Fibroblast of mammary gland (primary cell): ENCODE results near the gene NR1H3.
"Not testable (repeated sequence)": the region's sequence is repeated elsewhere in the genome, so short reads cannot be mapped to it uniquely, and the experiment has no call there.

Experiments used
- DNase-seq: peaks from one replicate; pipeline ENCODE4 v3.0.0-alpha.2; 2010; ENCODE audit warnings: low read depth
- H3K4me3 ChIP-seq: 2 replicates; pipeline ENCODE4 v1.5.1; 2011; ENCODE audit warnings: low read depth, mild to moderate bottlenecking, low read length, moderate library complexity; ENCODE audit not compliant: control insufficient read depth
- TF ChIP-seq, protein P1 (sequence below): conservative IDR thresholded peaks from 2 replicates; pipeline ENCODE4 v1.5.1; 2011; ENCODE audit warnings: low read depth, low read length, inconsistent platforms; ENCODE audit not compliant: control insufficient read depth, insufficient read depth

NR1H3 gene

DNA sequence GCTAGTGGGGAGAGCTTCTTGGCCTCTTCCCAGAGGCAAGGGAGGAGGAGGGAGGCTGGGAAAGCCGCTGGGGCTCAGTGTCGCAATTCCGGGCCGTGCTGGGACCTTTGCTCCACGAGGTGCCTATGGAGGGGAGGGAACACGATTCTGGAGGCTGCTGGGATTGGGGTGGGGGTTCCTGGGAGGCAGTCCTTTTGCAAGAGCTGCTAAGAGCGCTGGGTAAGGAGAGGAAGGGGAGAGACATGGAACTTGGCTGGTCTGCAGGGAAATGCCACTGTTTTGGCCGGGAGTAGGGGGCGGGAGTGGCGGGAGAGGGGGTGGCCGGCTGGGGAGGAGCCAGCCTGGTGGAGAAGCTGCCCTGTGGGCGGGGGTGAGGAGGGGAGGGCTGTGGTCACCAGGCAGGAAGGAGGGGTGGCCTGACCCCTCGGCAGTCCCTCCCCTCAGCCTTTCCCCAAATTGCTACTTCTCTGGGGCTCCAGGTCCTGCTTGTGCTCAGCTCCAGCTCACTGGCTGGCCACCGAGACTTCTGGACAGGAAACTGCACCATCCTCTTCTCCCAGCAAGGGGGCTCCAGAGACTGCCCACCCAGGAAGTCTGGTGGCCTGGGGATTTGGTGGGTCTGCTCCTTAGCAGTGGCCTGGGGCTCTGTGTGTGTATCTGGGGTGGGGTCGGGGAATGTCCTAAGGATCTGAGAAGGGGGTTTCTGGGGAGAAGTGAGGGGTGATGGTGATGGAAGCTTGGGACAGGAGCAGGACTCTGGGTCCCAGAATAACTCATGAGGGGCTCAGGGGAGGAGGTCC, at the start of gene NR1H3:
NR1H3 (plus strand) TSS at position 480 of the 800 bp plus-strand sequence. CDS start 1,221 bp downstream, outside the sequence.
- H3K4me3 ChIP-seq: peak within 1 kb of the TSS; percentile 53
- DNase-seq: peak; percentile 82
- TF ChIP-seq, protein P1, sequence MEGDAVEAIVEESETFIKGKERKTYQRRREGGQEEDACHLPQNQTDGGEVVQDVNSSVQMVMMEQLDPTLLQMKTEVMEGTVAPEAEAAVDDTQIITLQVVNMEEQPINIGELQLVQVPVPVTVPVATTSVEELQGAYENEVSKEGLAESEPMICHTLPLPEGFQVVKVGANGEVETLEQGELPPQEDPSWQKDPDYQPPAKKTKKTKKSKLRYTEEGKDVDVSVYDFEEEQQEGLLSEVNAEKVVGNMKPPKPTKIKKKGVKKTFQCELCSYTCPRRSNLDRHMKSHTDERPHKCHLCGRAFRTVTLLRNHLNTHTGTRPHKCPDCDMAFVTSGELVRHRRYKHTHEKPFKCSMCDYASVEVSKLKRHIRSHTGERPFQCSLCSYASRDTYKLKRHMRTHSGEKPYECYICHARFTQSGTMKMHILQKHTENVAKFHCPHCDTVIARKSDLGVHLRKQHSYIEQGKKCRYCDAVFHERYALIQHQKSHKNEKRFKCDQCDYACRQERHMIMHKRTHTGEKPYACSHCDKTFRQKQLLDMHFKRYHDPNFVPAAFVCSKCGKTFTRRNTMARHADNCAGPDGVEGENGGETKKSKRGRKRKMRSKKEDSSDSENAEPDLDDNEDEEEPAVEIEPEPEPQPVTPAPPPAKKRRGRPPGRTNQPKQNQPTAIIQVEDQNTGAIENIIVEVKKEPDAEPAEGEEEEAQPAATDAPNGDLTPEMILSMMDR: peak; percentile 65

DNA sequence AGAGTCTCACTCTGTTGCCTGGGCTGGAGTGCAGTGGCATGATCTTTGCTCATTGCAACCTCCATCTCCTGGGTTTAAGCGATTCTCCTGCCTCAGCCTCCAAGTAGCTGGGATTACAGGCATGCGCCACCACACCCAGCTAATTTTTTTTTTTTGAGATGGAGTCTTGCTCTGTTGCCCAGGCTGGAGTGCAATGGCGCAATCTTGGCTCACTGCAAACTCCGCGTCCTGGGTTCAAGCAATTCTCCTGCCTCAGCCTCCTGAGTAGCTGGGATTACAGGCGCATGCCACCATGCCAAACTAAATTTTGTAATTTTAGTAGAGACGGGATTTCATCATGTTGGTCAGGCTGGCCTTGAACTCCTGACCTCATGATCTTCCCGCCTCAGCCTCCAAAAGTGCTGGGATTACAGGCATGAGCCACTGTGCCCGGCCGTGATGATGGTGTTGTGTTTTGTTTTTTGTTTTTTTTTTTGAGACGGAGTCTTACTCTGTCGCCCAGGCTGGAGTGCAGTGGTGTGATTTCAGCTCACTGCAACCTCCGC, 49.7 kb upstream of the NR1H3 start:
- DNase-seq, H3K4me3 ChIP-seq: not testable (repeated sequence)

DNA sequence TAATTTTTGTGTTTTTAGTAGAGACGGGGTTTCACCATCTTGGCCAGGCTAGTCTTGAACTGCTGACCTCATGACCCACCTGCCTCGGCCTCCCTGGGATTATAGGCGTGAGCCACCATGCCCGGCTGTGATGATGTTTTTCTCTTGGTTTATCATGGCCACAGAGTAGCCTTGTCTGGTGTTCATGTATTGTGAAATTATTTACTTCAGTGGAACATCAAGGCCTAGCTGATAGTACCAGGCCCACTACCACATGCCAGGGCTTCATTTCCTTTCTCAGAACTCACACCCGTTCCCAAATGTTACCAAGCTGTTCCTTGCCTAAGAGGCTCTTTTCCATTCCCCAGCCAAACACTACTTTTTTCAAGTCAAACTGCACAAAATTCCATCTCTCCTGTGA, 49.2 kb upstream of the NR1H3 start:
- no peak overlapping the region for H3K4me3 ChIP-seq
- TF ChIP-seq, protein P1: no peak
- DNase-seq: no peak

DNA sequence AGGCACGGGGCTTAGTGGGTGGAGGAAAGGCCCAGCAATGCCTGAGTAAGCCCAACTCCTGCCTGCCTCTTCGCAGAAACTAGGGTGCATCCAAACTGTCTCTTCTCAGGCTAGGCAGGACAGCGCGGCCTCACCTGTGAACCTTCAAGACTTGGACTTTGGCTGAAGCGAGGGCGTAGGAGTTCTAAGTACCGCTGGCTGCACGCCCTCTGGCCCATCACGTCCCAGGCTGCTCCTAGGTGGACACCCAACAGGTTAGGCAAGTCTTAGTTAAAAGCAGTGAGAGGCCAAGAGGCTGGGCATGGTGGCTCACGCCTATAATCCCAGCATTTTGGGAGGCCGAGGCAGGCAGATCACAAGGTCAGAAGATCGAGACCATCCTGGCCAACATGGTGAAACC, 44.9 kb upstream of the NR1H3 start:
- TF ChIP-seq, protein P1: no peak
- no peak overlapping the region for H3K4me3 ChIP-seq
- no peak for DNase-seq

DNA sequence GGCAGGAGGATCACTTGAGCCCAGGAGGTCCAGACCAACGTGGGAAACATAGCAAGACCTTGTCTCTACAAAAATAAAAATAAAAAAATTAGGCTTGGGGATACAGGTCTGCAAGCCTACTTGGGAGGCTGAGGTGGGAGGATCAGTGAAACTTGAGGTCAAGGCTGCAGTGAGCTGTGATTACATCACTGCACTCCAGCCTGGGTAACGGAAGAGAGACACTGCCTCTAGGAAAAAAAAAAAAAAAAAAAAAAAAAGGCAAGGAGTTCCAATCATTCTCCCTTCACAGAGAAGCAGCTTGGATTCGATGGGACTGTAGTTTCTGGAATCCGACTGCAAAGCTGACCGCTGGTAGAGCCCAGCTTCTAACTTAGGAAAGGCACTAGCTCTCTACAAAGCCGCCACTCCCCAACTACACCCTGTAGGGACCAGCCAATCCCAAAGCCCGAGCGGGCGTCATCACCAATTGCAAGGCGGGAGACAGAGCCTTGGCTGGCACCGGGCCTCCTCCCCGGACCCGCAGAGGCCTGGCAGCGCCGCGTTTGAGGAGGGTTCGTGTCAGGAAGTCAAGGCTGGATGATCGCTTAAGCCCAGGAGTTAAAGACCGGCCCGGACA, 43.7 kb upstream of the NR1H3 start:
- TF ChIP-seq, protein P1: no peak
- DNase-seq: peak; percentile 78

DNA sequence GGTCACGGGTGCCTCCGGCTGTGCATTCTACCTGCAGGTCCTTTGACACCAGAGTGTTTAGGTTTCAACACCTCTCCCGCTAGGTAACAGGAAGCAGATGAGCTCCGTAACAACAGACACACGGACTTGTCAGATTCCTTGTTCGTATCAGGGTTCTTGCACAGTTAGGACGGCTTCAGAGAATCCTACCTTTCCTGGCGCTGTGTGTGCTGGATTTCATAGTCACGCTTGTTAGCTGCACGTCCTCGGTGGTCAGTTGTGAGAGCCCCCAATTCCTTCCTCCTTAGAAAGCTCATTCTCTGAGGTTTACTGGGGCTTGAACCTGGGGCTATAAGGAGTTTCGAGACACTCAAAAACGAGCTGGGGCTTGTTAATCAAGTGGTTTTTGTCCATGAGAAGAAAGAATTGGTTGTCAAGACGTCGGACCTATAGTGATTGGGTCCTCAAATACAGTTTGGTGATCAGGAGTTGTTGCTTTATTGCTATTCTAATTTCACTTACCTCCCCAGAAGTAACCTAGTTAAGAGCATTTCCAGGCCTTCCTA, 42.4 kb upstream of the NR1H3 start:
- H3K4me3 ChIP-seq: peak overlapping the region; percentile 90
- TF ChIP-seq, protein P1: no peak
- no peak for DNase-seq

More for the DNA sequence above, 43.7 kb upstream of the NR1H3 start:
- H3K4me3 ChIP-seq: peak overlapping the region; percentile 90
